Coronary artery (tissue), 2 donors: Measurements from ENCODE around the gene TSSC4.

ENCODE experiments used
- DNase-seq: peaks from one replicate; pipeline ENCODE4 v3.0.0-alpha.2; 2017; ENCODE audit warnings: low spot score
- H3K27ac ChIP-seq, 2 donors: fragments of 200-600 bp; sonication (generic); one replicate each; pipeline ENCODE4 v1.5.1; 2016 to 2019
- H3K4me3 ChIP-seq: fragments of 200-600 bp; sonication (generic); 2 replicates; pipeline ENCODE4 v1.5.1; 2016; ENCODE audit warnings: mild to moderate bottlenecking, moderate library complexity
- CTCF ChIP-seq: fragments of 200-600 bp; sonication (generic); IDR thresholded peaks from one replicate; pipeline ENCODE4 v1.5.1; 2019; ENCODE audit warnings: antibody characterized with exemption

TSSC4 gene

GRCh38 chr11:2443881-2444820, 43.6 kb downstream of the TSSC4 start, which contains the start of gene TRPM5:
Gene TRPM5, minus strand, starts transcription at chr11:2444514. Its CDS starts 21,478 bp downstream, at chr11:2423036.
- Histone ChIP-seq H3K27ac (no peak within 1 kb of the TSS), H3K4me3 (peak within 1 kb of the TSS; percentile 65)
- no peak for DNase-seq
- TF ChIP-seq CTCF, result no peak

- peak within 1 kb of the TSS; percentile 65 for H3K4me3 ChIP-seq
- TF ChIP-seq CTCF, result no peak
- no peak within 1 kb of the TSS for H3K27ac ChIP-seq
- DNase-seq, result no peak
Observed at GRCh38 chr11:2444821-2445745, 44.5 kb downstream of the TSSC4 start, which contains the start of gene KCNQ1. Gene KCNQ1, plus strand, starts transcription at chr11:2445008. Its CDS starts 91 bp downstream, at chr11:2445099.

- no peak for DNase-seq
- Histone ChIP-seq H3K27ac (peak overlapping the region in 1 of 2 donors; percentile 15), H3K4me3 (peak overlapping the region; percentile 65)
- TF ChIP-seq CTCF, result no peak
Observed at GRCh38 chr11:2445746-2446551, 45.4 kb downstream of the TSSC4 start.

DNA sequence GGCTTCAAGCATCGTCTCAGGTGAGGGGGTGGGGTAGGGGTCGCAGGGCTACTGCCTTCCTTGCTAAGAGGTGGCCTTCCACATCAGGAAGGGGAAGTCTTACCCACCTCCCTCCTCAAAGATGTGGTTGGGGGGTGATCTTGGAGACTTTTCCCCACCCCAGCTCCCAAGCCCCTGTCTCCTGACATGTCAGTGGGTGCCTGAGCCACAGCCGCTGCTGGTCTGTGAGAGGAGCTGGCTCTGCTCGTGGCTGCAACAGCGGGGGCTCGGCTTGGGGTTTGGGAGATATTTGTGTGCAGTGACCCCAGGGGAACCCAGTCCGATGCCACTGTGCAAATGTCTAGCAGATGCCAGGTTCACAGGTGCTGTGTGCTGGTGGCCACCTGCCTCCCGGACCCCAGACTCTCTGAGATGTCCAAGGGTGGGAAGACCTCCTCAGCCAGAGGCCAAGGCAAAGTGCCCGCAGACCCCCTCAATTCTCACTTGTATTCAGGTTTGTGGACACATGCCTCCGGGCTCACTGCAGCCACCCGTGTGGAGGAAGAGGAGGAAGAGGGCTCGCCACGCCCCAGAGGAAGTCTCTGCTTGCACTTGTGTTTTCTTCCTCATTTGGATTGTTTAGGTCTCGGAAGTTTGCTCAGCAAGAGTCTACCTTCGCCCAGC, 46.2 kb downstream of the TSSC4 start:
- no peak for TF ChIP-seq CTCF
- Histone ChIP-seq H3K27ac (peak overlapping the region in 1 of 2 donors; percentile 37), H3K4me3 (peak overlapping the region; percentile 65)
- DNase-seq, result no peak

DNA sequence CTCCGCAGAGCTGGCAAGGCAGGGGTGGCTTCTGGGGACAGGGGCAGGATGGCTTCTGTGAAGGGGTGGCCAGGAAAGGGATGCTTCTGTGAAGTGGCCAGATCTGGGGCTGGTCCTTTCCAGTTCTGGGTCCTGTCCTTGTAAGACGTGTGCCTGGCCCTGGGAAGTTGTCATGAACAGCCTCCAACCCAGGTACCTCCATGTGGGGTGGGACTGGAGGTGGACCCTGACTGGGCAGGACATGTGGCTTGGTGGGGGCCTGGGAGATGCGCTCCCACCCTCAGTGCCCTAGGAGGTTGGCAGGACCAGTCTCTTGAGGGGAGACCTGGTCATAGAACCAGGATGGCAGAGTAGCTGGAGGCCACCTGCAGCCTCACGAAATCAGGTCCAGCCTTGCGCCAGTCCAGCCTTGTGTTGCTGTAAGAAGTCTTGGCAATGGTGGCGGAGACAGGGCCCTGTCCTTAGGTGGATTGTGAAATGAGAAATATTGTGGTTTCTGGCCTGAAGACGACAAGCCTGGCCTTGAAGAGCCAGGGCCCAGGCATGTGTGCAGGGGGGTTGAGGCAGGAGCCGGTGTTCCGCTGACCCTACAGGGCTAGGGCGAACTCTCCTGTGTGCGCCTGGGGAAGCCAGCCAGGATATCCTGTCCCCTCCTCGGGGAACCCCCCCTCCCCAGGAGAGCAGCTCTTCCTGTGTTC, 46.9 kb downstream of the TSSC4 start:
- Histone ChIP-seq H3K27ac (peak overlapping the region in 1 of 2 donors; percentile 37), H3K4me3 (peak overlapping the region; percentile 36)
- no peak for TF ChIP-seq CTCF
- DNase-seq, result no peak
